ENCODE results near the gene SNRNP35. TPM values are rescaled to one million over a fixed set of nuclear protein-coding genes. Genes with fewer than 3 reads are reported as not detected.

Gene SNRNP35, protein sequence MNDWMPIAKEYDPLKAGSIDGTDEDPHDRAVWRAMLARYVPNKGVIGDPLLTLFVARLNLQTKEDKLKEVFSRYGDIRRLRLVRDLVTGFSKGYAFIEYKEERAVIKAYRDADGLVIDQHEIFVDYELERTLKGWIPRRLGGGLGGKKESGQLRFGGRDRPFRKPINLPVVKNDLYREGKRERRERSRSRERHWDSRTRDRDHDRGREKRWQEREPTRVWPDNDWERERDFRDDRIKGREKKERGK
- 17.8 to 20.3 TPM (median 18.6 TPM) in 5 replicates for total RNA-seq (2022; extraction: Qiagen RNA extraction)

DNA sequence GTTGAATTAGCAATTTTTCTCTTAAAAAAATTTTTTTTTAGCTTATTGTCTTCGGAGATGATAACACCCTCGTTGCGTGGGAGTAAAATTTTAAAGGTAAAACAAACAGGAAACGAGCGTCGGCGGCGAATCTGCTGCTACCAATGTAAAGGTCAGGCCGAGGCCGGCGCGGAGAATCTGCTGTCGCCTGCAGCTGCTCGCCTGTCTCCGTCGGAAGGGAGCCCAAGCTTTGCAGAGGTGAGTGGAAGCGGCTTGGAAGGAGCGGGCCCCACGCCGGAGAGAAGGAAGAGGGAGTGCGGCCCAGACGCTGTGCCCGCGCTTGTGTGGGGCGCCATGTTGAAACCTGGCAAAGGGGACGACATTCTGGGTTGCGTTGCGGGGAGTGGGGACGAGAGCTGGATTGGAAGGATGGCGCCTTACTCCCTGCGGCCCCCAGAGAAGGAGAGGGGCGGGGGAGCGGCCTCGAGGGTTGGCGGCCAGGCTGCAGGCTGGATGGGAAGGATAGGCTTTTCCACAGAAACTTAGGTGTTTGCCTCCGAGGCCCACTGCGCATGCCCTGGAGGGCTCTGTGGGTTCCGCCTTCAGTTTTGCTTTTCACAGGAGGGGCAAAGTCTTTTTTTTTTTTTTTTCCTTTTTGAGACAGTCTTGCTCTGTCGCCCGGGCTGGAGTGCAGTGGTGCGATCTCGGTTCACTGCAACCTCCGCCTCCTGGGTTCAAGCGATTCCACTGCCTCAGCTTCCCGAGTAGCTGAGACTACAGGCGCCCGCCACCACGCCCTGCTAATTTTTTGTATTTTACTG lies at the start of gene SNRNP35:
Gene SNRNP35, plus strand, starts transcription at position 160 of the 800 bp plus-strand sequence. CDS start 7,402 bp downstream, outside the sequence.

DNA sequence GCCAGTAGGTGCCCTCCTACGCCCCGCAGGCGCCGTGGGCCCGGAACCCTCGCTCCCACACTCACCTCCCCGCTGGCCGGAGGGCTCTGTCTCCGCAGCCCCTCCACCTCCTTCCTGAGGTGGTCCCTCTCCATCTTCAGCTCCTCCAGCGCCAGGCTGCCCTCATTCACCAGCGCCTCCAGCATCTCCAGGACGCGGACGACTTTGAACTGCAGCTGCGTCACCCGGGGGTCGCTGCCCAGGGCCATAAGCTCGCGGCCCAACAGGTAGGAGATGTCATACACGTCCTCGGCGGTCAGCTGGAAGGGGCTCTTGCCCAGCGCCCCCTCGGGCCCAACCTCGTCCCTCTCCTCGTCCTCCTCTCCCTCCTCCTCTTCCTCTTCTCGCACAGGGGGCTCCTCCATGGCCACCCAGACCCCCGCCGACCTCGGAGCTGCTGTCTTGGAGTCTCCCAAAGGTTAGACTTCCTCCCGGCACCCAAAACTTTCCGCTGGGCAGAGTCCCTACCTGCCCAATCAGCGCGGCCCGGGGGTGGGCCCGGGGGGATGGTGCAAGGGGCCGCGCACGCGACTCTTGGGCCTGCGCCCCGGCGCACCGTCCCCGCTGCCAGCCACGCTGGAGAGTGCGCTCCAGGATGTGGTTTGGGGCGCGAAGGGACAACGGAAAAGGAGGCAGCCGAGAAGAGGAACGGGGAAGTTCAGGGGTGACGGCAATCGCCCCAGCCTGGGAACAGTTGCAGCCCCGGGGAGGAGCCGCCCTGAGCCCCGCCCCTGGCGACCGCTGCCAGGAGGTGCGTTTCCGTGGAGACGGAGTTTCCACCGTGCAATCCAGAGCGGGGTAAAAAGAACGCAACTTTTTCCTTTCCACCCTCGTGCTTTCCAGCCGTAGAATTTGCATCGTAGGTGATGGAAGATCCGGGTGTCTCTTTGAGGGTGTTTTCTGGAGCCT lies 21.6 kb upstream of the SNRNP35 start, which contains the start of gene RILPL2:
Gene RILPL2, minus strand, starts transcription at position 668 of the 948 bp plus-strand sequence. Its CDS starts 264 bp downstream, at position 404.

Other genes starting within 250 kb of the SNRNP35 start
- gene MPHOSPH9, start 225.0 kb upstream of the SNRNP35 start, total RNA-seq (2022; extraction: Qiagen RNA extraction): 17.2 to 28.3 TPM (median 19.9 TPM) in 5 replicates
- 12.9 to 19.9 TPM (median 15.8 TPM) in 5 replicates for gene MTRFR, start 224.7 kb upstream of the SNRNP35 start, total RNA-seq (2022; extraction: Qiagen RNA extraction)
- 125 to 179 TPM (median 161 TPM) in 5 replicates for gene CDK2AP1, start 186.3 kb upstream of the SNRNP35 start, total RNA-seq (2022; extraction: Qiagen RNA extraction)
- gene SBNO1, start 93.3 kb upstream of the SNRNP35 start, total RNA-seq (2022; extraction: Qiagen RNA extraction): 15.9 to 29.3 TPM (median 22.6 TPM) in 5 replicates
- gene KMT5A, start 74.0 kb upstream of the SNRNP35 start, total RNA-seq (2022; extraction: Qiagen RNA extraction): 49.9 to 60.5 TPM (median 53.9 TPM) in 5 replicates
- gene RILPL2, start 21.5 kb upstream of the SNRNP35 start, total RNA-seq (2022; extraction: Qiagen RNA extraction): 1.4 to 1.6 TPM (median 1.5 TPM) in 5 replicates
- gene RILPL1, start 75.6 kb downstream of the SNRNP35 start, total RNA-seq (2022; extraction: Qiagen RNA extraction): 10.6 to 13.3 TPM (median 11.8 TPM) in 5 replicates
- 168 to 206 TPM (median 197 TPM) in 5 replicates for gene TMED2, start 126.4 kb downstream of the SNRNP35 start, total RNA-seq (2022; extraction: Qiagen RNA extraction)
- gene DDX55, start 144.0 kb downstream of the SNRNP35 start, total RNA-seq (2022; extraction: Qiagen RNA extraction): 29.2 to 33.1 TPM (median 30.0 TPM) in 5 replicates
- 31.1 to 47.0 TPM (median 35.6 TPM) in 5 replicates for gene EIF2B1, start 175.5 kb downstream of the SNRNP35 start, total RNA-seq (2022; extraction: Qiagen RNA extraction)
- 24.3 to 53.4 TPM (median 25.0 TPM) in 5 replicates for gene GTF2H3, start 175.7 kb downstream of the SNRNP35 start, total RNA-seq (2022; extraction: Qiagen RNA extraction)
- 11.2 to 14.1 TPM (median 12.8 TPM) in 5 replicates for gene TCTN2, start 213.0 kb downstream of the SNRNP35 start, total RNA-seq (2022; extraction: Qiagen RNA extraction)

Measured in A549 treated with Hydrocortisone at 1 μM for 4 hours (cell line).